ENCODE results near the gene GJD3.

The GJD3 gene

GRCh38 chr17:40362696-40363110 lies 1.8 kb downstream of the GJD3 start:
- in situ Hi-C loops (cut with HindIII; ENCODE audit: low pct_unique_long_range_greater_than_20kb, low sequenced_read_pairs), result no loop called here
- peak; percentile 93 to 97 for DNase-seq (ENCODE audit: low read depth in 1 of 2, low spot score in 1 of 2)
- TF ChIP-seq JUND (IDR thresholded peaks at IDR 0.05; ENCODE audit: low read depth), result no peak

- DNase-seq (ENCODE audit: low read depth in 1 of 2, low spot score in 1 of 2), result no peak
- in situ Hi-C loops (cut with HindIII; ENCODE audit: low pct_unique_long_range_greater_than_20kb, low sequenced_read_pairs), result no loop called here
These were observed 2.4 kb downstream of the GJD3 start for GRCh38 chr17:40361925-40362695.

GRCh38 chr17:40361063-40361924 lies 3.2 kb downstream of the GJD3 start:
- in situ Hi-C loops (cut with HindIII; ENCODE audit: low pct_unique_long_range_greater_than_20kb, low sequenced_read_pairs), result no loop called here
- no peak for TF ChIP-seq JUND (IDR thresholded peaks at IDR 0.05; ENCODE audit: low read depth)
- no peak for DNase-seq (ENCODE audit: low read depth in 1 of 2, low spot score in 1 of 2)

More at GRCh38 chr17:40361925-40362695, 2.4 kb downstream of the GJD3 start:
- no peak for TF ChIP-seq JUND (IDR thresholded peaks at IDR 0.05; ENCODE audit: low read depth)

- DNase-seq (ENCODE audit: low read depth in 1 of 2, low spot score in 1 of 2), result peak in 1 of 2 experiments; percentile 60
- in situ Hi-C loops (cut with HindIII; ENCODE audit: low pct_unique_long_range_greater_than_20kb, low sequenced_read_pairs), result no loop called here
- no peak for TF ChIP-seq JUND (IDR thresholded peaks at IDR 0.05; ENCODE audit: low read depth)
These were observed 4.4 kb downstream of the GJD3 start for GRCh38 chr17:40360091-40360490.

- in situ Hi-C loops (cut with HindIII; ENCODE audit: low pct_unique_long_range_greater_than_20kb, low sequenced_read_pairs), result no loop called here
These were observed 6.1 kb downstream of the GJD3 start for GRCh38 chr17:40358323-40359038.

GRCh38 chr17:40356990-40357881 lies 7.3 kb downstream of the GJD3 start:
- no peak for DNase-seq (ENCODE audit: low read depth in 1 of 2, low spot score in 1 of 2)
- in situ Hi-C loops (cut with HindIII; ENCODE audit: low pct_unique_long_range_greater_than_20kb, low sequenced_read_pairs), result no loop called here
- TF ChIP-seq JUND (IDR thresholded peaks at IDR 0.05; ENCODE audit: low read depth), result no peak

More at GRCh38 chr17:40358323-40359038, 6.1 kb downstream of the GJD3 start:
- peak; percentile 91 to 98 for DNase-seq (ENCODE audit: low read depth in 1 of 2, low spot score in 1 of 2)
- no peak for TF ChIP-seq JUND (IDR thresholded peaks at IDR 0.05; ENCODE audit: low read depth)

- TF ChIP-seq JUND (IDR thresholded peaks at IDR 0.05; ENCODE audit: low read depth), result no peak
- in situ Hi-C loops (cut with HindIII; ENCODE audit: low pct_unique_long_range_greater_than_20kb, low sequenced_read_pairs), result no loop called here
- DNase-seq (ENCODE audit: low read depth in 1 of 2, low spot score in 1 of 2), result no peak
These were observed 8.5 kb downstream of the GJD3 start for GRCh38 chr17:40355804-40356758.

- no peak for TF ChIP-seq JUND (IDR thresholded peaks at IDR 0.05; ENCODE audit: low read depth)
- DNase-seq (ENCODE audit: low read depth in 1 of 2, low spot score in 1 of 2), result peak; percentile 72 to 90
- in situ Hi-C loops (cut with HindIII; ENCODE audit: low pct_unique_long_range_greater_than_20kb, low sequenced_read_pairs), result no loop called here
These were observed 9.3 kb downstream of the GJD3 start for GRCh38 chr17:40355123-40355803.

GRCh38 chr17:40354221-40355122 lies 10.1 kb downstream of the GJD3 start:
- no peak for DNase-seq (ENCODE audit: low read depth in 1 of 2, low spot score in 1 of 2)
- TF ChIP-seq JUND (IDR thresholded peaks at IDR 0.05; ENCODE audit: low read depth), result no peak
- in situ Hi-C loops (cut with HindIII; ENCODE audit: low pct_unique_long_range_greater_than_20kb, low sequenced_read_pairs), result no loop called here

Data from T47D (cell line).